Astrocyte of the cerebellum (primary cell): ENCODE measurements around the gene NPNT.

Source experiments
- DNase-seq: peaks from one replicate; pipeline ENCODE4 v3.0.0-alpha.2; 2011; ENCODE audit warnings: low read depth
- H3K4me3 ChIP-seq: 2 replicates; pipeline ENCODE4 v1.5.1; 2011; ENCODE audit warnings: mild to moderate bottlenecking, low read depth, low read length, moderate library complexity
- CTCF ChIP-seq: IDR thresholded peaks from 2 replicates; pipeline ENCODE4 v1.5.1; 2012; ENCODE audit warnings: low read length, low read depth, moderate library complexity, mild to moderate bottlenecking; ENCODE audit errors: missing control alignments
- in situ Hi-C: cut with HindIII; loops from 2 replicates; pipeline ENCODE4 v1.10.0; 2017; ENCODE audit warnings: low sequenced_read_pairs

NPNT gene

GRCh38 chr4:105870963-105871362, 24.3 kb upstream of the NPNT start:
- no peak for DNase-seq
- in situ Hi-C loops, result no loop called here
- TF ChIP-seq CTCF, result no peak
- no peak overlapping the region for H3K4me3 ChIP-seq

GRCh38 chr4:105871997-105872396, 23.3 kb upstream of the NPNT start:
- in situ Hi-C loops, result no loop called here
- TF ChIP-seq CTCF, result no peak
- no peak overlapping the region for H3K4me3 ChIP-seq
- no peak for DNase-seq

GRCh38 chr4:105875233-105875632, 20.0 kb upstream of the NPNT start:
- in situ Hi-C loops, result no loop called here
- H3K4me3 ChIP-seq, result no peak overlapping the region
- no peak for TF ChIP-seq CTCF
- no peak for DNase-seq

GRCh38 chr4:105878668-105879067, 16.6 kb upstream of the NPNT start:
- no peak for DNase-seq
- in situ Hi-C loops, result no loop called here
- TF ChIP-seq CTCF, result no peak
- H3K4me3 ChIP-seq, result no peak overlapping the region

- no peak overlapping the region for H3K4me3 ChIP-seq
- TF ChIP-seq CTCF, result no peak
- in situ Hi-C loops, result no loop called here
- DNase-seq, result no peak
Observed at GRCh38 chr4:105887508-105887907, 7.8 kb upstream of the NPNT start.

GRCh38 chr4:105895583-105896460, 551 bp downstream of the NPNT start:
- DNase-seq, result no peak
- no peak for TF ChIP-seq CTCF
- in situ Hi-C loops, result no loop called here
- peak overlapping the region; percentile 38 for H3K4me3 ChIP-seq
